H9 (cell line): ENCODE results near the gene FAAP100. TPM values are rescaled to one million over a fixed set of nuclear protein-coding genes. Genes with fewer than 3 reads are reported as not detected.
A peak's percentile ranks its signal among the peaks of the same experiment; 100 is the strongest.

ENCODE experiments used
- DNase-seq: peaks from one replicate; pipeline ENCODE4 v3.0.0-alpha.2; 2017
- H2AFZ ChIP-seq: one replicate; pipeline ENCODE4 v1.6.1; 2013; ENCODE audit warnings: mild to moderate bottlenecking, low read length, control low read depth, moderate library complexity
- H2AK5ac ChIP-seq: 2 replicates; pipeline ENCODE4 v1.6.1; 2013; ENCODE audit warnings: low read length, control low read depth, mixed read lengths; ENCODE audit not compliant: insufficient read length
- H2BK120ac ChIP-seq: one replicate; pipeline ENCODE4 v1.6.1; 2013; ENCODE audit warnings: low read depth, mild to moderate bottlenecking, low read length, control low read depth, inconsistent platforms; ENCODE audit not compliant: poor library complexity, severe bottlenecking
- H2BK12ac ChIP-seq: 2 replicates; pipeline ENCODE4 v1.6.1; 2013; ENCODE audit warnings: low read length, control low read depth, mixed read lengths, low read depth; ENCODE audit not compliant: insufficient read length
- H2BK15ac ChIP-seq: 2 replicates; pipeline ENCODE4 v1.6.1; 2013; ENCODE audit warnings: low read depth, low read length, control low read depth
- H2BK20ac ChIP-seq: one replicate; pipeline ENCODE4 v1.6.1; 2013; ENCODE audit warnings: low read depth, mild to moderate bottlenecking, low read length, control low read depth, inconsistent platforms; ENCODE audit not compliant: poor library complexity, severe bottlenecking
- H2BK5ac ChIP-seq: 2 replicates; pipeline ENCODE4 v1.6.1; 2013; ENCODE audit warnings: low read length, control low read depth, mixed read lengths; ENCODE audit not compliant: insufficient read length
- H3K14ac ChIP-seq: 2 replicates; pipeline ENCODE4 v1.6.1; 2013; ENCODE audit warnings: low read length, control low read depth; ENCODE audit not compliant: insufficient read depth
- H3K18ac ChIP-seq: 2 replicates; pipeline ENCODE4 v1.6.1; 2013; ENCODE audit warnings: low read depth, mild to moderate bottlenecking, mixed read lengths, low read length, control low read depth; ENCODE audit not compliant: insufficient read length
- H3K23ac ChIP-seq: 2 replicates; pipeline ENCODE4 v1.6.1; 2013; ENCODE audit warnings: low read length, control low read depth, mixed read lengths, low read depth; ENCODE audit not compliant: insufficient read length
- H3K23me2 ChIP-seq: 2 replicates; pipeline ENCODE4 v1.6.1; 2013; ENCODE audit warnings: low read depth, mild to moderate bottlenecking, mixed read lengths, low read length, control low read depth; ENCODE audit not compliant: insufficient read length, poor library complexity, severe bottlenecking
- H3K27ac ChIP-seq: 2 replicates; pipeline ENCODE4 v1.5.1; 2013; ENCODE audit warnings: low read length, control low read depth, mixed read lengths, low read depth; ENCODE audit not compliant: insufficient read length
- H3K27me3 ChIP-seq: 2 replicates; pipeline ENCODE4 v1.6.1; 2013; ENCODE audit warnings: low read length, control low read depth, inconsistent platforms; ENCODE audit not compliant: insufficient read depth
- H3K4ac ChIP-seq: 2 replicates; pipeline ENCODE4 v1.6.1; 2013; ENCODE audit warnings: low read depth, mild to moderate bottlenecking, control low read depth, inconsistent platforms, low read length, moderate library complexity
- H3K4me1 ChIP-seq: 2 replicates; pipeline ENCODE4 v1.6.1; 2013; ENCODE audit warnings: low read length, control low read depth, inconsistent platforms; ENCODE audit not compliant: insufficient read depth
- H3K4me2 ChIP-seq: 2 replicates; pipeline ENCODE4 v1.6.1; 2013; ENCODE audit warnings: low read length, control low read depth, mixed read lengths; ENCODE audit not compliant: insufficient read length, insufficient read depth
- H3K56ac ChIP-seq: 2 replicates; pipeline ENCODE4 v1.6.1; 2013; ENCODE audit warnings: low read depth, mild to moderate bottlenecking, mixed read lengths, low read length, control low read depth; ENCODE audit not compliant: insufficient read length
- H3K79me1 ChIP-seq: 2 replicates; pipeline ENCODE4 v1.6.1; 2013; ENCODE audit warnings: low read depth, mild to moderate bottlenecking, moderate library complexity, low read length, control low read depth, inconsistent platforms; ENCODE audit not compliant: insufficient read depth, poor library complexity, severe bottlenecking
- H3K79me2 ChIP-seq: 2 replicates; pipeline ENCODE4 v1.6.1; 2013; ENCODE audit warnings: low read length, control low read depth, inconsistent platforms; ENCODE audit not compliant: insufficient read depth
- H3K9ac ChIP-seq: 2 replicates; pipeline ENCODE4 v1.6.1; 2013; ENCODE audit warnings: low read length, control low read depth, mixed read lengths; ENCODE audit not compliant: insufficient read length; ENCODE audit errors: extremely low read depth
- H3K9me3 ChIP-seq: one replicate; pipeline ENCODE4 v1.6.1; 2013; ENCODE audit warnings: low read depth, low read length, inconsistent platforms; ENCODE audit not compliant: control insufficient read depth
- H3T11ph ChIP-seq: one replicate; pipeline ENCODE4 v1.6.1; 2013; ENCODE audit warnings: mild to moderate bottlenecking, low read length, control low read depth, inconsistent platforms
- H4K20me1 ChIP-seq: one replicate; pipeline ENCODE4 v1.6.1; 2013; ENCODE audit not compliant: control insufficient read depth, insufficient read length, insufficient read depth
- H4K5ac ChIP-seq: 2 replicates; pipeline ENCODE4 v1.6.1; 2013; ENCODE audit warnings: low read depth, mild to moderate bottlenecking, mixed read lengths, low read length, control low read depth; ENCODE audit not compliant: insufficient read length
- H4K8ac ChIP-seq: replicated peaks from 2 replicates; pipeline ENCODE4 v1.6.1; 2013; ENCODE audit warnings: low read length, control low read depth, mixed read lengths, low read depth; ENCODE audit not compliant: insufficient read length
- H4K91ac ChIP-seq: 2 replicates; pipeline ENCODE4 v1.6.1; 2013; ENCODE audit warnings: low read depth, mild to moderate bottlenecking, moderate library complexity, mixed read lengths, low read length, control low read depth; ENCODE audit not compliant: insufficient read length
- H3K27ac Mint-ChIP-seq, 3 experiments: 2 replicates in 2 of 3; 3 replicates in 1 of 3; pipeline ENCODE4 v1.8.0; 2020 to 2021; ENCODE audit warnings: mixed read lengths in 3 of 3, mild to moderate bottlenecking in 1 of 3, moderate library complexity in 1 of 3
- H3K27me3 Mint-ChIP-seq: 2 replicates; pipeline ENCODE4 v1.8.0; 2021; ENCODE audit warnings: low read depth, mild to moderate bottlenecking, moderate library complexity, mixed read lengths
- H3K36me3 Mint-ChIP-seq, 3 experiments: 2 replicates in 2 of 3; 3 replicates in 1 of 3; pipeline ENCODE4 v1.8.0; 2020 to 2021; ENCODE audit warnings: low read depth in 3 of 3, mixed read lengths in 3 of 3; ENCODE audit not compliant: insufficient read depth in 1 of 3
- H3K4me1 Mint-ChIP-seq, 2 experiments: 2 replicates each; pipeline ENCODE4 v1.8.0; 2020; ENCODE audit warnings: mixed read lengths in 2 of 2
- H3K4me3 Mint-ChIP-seq, 2 experiments: 2 replicates in 1 of 2; 3 replicates in 1 of 2; pipeline ENCODE4 v1.8.0; 2020 to 2021; ENCODE audit warnings: mild to moderate bottlenecking in 2 of 2, mixed read lengths in 2 of 2, moderate library complexity in 1 of 2
- H3K9me3 Mint-ChIP-seq, 2 experiments: 2 replicates in 1 of 2; 3 replicates in 1 of 2; pipeline ENCODE4 v1.8.0; 2020; ENCODE audit warnings: mild to moderate bottlenecking in 2 of 2, mixed read lengths in 2 of 2, moderate library complexity in 1 of 2
- CTCF ChIP-seq: fragments of 200-600 bp; sonication (generic); conservative IDR thresholded peaks from 3 replicates; pipeline ENCODE4 v1.8.0; 2021; ENCODE audit warnings: antibody characterized with exemption, mild to moderate bottlenecking
- WGBS: extraction: QIAGEN DNeasy Blood & Tissue Kit; methylation state at CpG from one replicate; pipeline ENCODE4 v1.1.7; 2013; ENCODE audit warnings: missing lambda C conversion rate, low lambda C conversion rate, mixed read lengths; ENCODE audit not compliant: insufficient read length; ENCODE audit errors: extremely low coverage; 5-methylcytosine and 5-hydroxymethylcytosine counted together
- total RNA-seq: library from RNA; stranded (reverse); gene quantifications from 2 replicates; pipeline ENCODE4 v1.2.1, GENCODE V29; 2021

Gene FAAP100
- total RNA-seq, 1 experiment from 2014 or later = 54.0 TPM

- Histone ChIP-seq H3K4ac (no peak overlapping the region), H3K14ac (no peak overlapping the region), H3K79me2 (peaks cover 2% of the 10 kb centered on the region; the same call in 1 of the 2 replicates), H3T11ph (no peak overlapping the region), H3K9me3 (no peaks in the 10 kb centered on the region), H4K20me1 (no peaks in the 10 kb centered on the region), H3K9ac (peak overlapping the region; percentile 31), H4K5ac (no peak overlapping the region), H3K18ac (no peak overlapping the region), H4K91ac (no peak overlapping the region), H3K27ac (no peak overlapping the region), H3K23me2 (peaks cover 10% of the 10 kb centered on the region), H2BK15ac (no peak overlapping the region), H4K8ac (no peak overlapping the region), H2BK120ac (no peak overlapping the region), H2AFZ (no peak overlapping the region), H3K4me1 (peaks cover 3% of the 10 kb centered on the region; the same call in 1 of the 2 replicates), H2AK5ac (no peak overlapping the region), H2BK20ac (no peak overlapping the region), H2BK12ac (no peak overlapping the region), H3K23ac (no peak overlapping the region), H3K4me2 (peak overlapping the region; percentile 39), H3K79me1 (peaks cover 5% of the 10 kb centered on the region), H2BK5ac (no peak overlapping the region), H3K27me3 (no peaks in the 10 kb centered on the region), H3K56ac (no peak overlapping the region)
- peak; percentile 98 for DNase-seq
- no peaks in the 10 kb centered on the region for H3K27me3 Mint-ChIP-seq
- H3K4me1 Mint-ChIP-seq = peaks cover 16% of the 10 kb centered on the region in 2 experiments
- H3K9me3 Mint-ChIP-seq = no peaks in the 10 kb centered on the region; a peak in 1 of 5 replicates
- peak overlapping the region; percentile 84 to 89 for H3K4me3 Mint-ChIP-seq
- no peak; the same call in 2 of the 3 replicates for TF ChIP-seq CTCF
- H3K36me3 Mint-ChIP-seq = peaks cover 13 to 48% (median 38%) of the 10 kb centered on the region in 3 experiments; a peak in 6 of 7 replicates
- peak overlapping the region; percentile 78 to 96 (median 87); a peak in 6 of 7 replicates for H3K27ac Mint-ChIP-seq
- no CpG with 5 or more reads among the region's 19 CpGs for WGBS
Measured at GRCh38 chr17:81553018-81553615, 964 bp upstream of the FAAP100 start.
